Stimulated activated CD8-positive, alpha-beta memory T cell treated with anti-CD3 and anti-CD28 coated beads, Interleukin-4, amount 100 ng/mL, for 1 hour (primary cell): ENCODE data around the gene TNFSF18.

Experiments
- DNase-seq, 2 donors: peaks; one replicate each; pipeline ENCODE4 v3.0.0-alpha.2; 2020; ENCODE audit warnings: low read depth in 2 of 2, low spot score in 1 of 2

TNFSF18 gene

DNA sequence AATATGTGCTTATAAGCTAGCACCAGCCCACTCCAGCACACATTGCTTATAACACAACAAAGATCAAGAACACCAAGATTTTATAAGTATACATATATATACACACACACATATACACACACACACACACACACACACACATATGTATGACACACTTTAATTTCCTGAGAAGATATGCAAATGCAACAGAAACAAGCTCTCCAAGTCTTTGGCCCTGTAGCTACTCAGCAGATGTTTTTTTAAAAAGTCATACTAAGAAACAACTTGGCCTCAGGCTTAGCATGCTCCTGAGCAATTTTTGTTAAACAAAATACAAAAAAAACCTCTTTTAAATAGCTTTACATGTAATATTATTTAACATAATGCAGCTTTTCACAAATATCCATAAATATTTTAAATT lies 11.1 kb downstream of the TNFSF18 start:
- DNase-seq: no peak

- DNase-seq: no peak
These were observed 11.7 kb downstream of the TNFSF18 start for GRCh38 chr1:173038875-173039554.

DNA sequence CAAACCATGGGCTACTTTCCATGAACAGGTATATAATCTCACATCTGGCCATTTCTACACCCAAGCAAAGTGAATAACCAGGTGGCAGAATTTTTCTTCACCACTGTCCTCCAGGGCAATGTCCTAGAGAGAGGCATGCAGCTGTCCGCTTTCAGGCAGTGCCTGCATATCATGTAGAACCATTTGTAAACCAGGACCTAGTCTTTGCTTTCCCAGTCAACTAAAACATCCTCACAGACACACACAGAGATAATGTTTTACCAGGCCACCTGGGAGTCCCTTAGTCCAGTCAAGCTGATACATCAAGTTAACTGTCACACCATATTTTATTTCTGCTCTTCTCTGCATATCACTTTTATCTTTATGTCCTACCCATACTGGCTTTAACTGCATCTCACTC lies 26.2 kb downstream of the TNFSF18 start:
- DNase-seq: no peak

GRCh38 chr1:173023343-173023742 lies 27.4 kb downstream of the TNFSF18 start:
- no peak for DNase-seq

DNA sequence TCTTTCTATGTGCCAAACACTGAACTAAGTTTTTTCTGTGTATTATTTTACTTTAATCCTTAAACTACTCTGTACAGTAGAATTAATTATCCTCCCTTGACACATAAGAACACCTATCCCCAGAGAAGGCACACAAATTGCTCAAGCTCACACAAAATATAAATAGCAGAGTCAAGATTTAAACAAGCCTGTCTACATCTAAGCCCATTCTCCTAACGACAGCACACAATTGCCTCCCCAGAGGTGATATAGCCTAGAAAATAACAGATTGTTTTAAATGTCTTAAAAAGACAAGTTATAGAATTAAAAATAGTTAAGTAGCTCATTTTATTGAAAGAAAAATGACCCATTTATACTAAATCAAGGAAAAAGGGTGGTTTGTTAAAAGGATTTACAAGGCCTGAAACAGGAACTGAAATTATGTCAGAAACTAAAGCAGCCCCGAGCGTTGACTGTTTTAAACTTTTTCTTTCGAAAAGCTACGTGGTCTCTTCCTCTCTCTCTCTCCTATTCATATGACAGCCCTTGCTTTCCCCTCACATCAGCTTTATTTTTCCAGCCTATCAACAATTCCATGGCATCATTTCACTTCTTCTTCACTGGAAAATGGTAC lies 30.5 kb downstream of the TNFSF18 start:
- DNase-seq: no peak

GRCh38 chr1:173017792-173018191 lies 32.9 kb downstream of the TNFSF18 start:
- no peak for DNase-seq

GRCh38 chr1:173016419-173016818 lies 34.3 kb downstream of the TNFSF18 start:
- DNase-seq: no peak

- DNase-seq: no peak
These were observed 35.1 kb downstream of the TNFSF18 start for GRCh38 chr1:173015629-173016028.

- DNase-seq: no peak
These were observed 36.6 kb downstream of the TNFSF18 start for GRCh38 chr1:173014160-173014559.

- no peak for DNase-seq
These were observed 38.6 kb downstream of the TNFSF18 start for GRCh38 chr1:173012126-173012525.

DNA sequence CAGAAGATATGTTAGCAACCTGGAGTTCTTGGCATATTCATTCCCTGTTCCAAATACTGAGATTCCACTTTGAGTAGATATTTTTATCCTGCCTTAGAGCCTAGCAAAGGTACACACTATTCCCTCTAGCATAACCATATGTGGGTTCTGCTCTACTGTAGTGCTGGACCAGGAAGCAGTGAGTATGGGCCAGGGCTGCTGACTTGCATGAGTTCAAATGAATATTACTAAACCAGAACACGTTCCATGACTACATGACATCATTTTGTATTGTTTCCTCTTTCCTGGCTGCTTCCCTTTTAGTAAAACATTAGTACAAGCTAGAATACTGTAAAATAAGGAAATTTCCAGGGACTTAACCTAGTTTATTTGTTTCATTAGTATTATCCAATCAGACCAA lies 41.1 kb downstream of the TNFSF18 start:
- no peak for DNase-seq

DNA sequence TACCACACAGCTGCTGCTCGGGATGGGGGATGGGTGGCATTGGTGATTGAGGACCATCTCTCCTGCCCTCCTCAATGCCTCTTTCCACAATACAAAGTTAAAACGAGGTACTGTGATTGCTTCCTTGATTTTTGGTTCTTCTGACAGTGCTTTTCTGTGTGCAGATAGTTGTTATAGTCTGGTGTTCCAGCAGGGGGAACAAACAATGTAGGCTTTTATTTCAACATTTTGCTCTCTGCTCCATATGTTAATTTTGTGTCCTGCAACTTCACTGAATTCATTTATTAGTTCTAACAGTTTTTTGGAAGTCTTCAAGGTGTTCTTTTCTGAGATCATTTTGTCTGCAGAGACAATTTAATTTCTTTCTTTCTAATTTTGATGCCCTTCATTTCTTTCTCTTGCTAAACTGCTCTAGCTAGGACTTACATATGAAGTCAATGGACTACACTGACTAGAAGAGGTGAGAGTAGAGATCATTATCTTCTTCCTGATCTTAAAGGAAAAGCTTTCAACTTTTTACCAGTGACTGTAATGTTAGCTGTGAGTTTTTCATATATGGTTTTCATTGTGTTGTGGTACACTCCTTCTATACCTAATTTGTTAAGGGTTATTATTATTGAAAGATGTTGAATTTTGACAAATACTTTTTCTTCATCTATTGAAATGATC lies 45.4 kb downstream of the TNFSF18 start:
- DNase-seq: no peak

GRCh38 chr1:173002891-173003838 lies 47.6 kb downstream of the TNFSF18 start:
- DNase-seq: no peak

DNA sequence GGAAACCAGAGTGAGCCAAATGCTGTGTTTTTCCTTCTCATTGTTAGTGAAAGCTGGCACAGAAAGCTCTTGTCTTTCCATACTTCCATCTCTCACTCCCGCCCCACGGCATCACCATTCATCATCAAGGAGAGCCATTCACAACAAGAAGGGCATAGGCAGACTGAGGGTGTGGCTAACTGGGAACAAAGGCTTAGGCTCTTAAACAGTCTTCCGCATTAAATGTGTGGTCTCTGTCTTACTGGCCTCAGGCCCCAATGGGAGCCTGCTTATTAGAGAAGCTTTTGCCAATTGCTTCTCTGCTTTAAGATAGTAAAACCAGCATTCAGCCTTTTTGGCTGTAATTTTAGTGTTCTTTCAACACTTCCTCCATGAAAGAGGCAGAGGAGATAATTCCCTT lies 51.4 kb downstream of the TNFSF18 start:
- DNase-seq: no peak

DNA sequence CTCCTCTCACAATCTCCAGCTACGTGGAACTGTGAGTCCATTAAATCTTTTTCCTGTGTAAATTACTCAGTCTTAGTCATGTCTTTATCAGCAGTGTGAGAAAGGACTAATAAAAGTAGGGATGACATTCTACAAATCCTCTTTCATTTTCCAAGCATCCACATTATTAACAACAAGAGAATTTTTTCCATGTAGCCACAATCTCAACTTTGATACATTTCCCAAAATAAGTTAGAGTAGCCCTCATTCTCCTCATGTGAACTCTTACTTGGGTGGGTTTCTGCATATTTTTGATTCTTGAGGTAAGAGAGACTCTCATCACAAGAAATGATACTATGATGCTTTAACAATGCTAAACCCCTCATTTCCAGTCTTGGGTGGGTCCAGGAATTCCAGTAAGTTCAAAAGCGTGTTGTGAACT lies 52.8 kb downstream of the TNFSF18 start:
- DNase-seq: no peak

GRCh38 chr1:172993640-172994039 lies 57.1 kb downstream of the TNFSF18 start:
- DNase-seq: no peak

DNA sequence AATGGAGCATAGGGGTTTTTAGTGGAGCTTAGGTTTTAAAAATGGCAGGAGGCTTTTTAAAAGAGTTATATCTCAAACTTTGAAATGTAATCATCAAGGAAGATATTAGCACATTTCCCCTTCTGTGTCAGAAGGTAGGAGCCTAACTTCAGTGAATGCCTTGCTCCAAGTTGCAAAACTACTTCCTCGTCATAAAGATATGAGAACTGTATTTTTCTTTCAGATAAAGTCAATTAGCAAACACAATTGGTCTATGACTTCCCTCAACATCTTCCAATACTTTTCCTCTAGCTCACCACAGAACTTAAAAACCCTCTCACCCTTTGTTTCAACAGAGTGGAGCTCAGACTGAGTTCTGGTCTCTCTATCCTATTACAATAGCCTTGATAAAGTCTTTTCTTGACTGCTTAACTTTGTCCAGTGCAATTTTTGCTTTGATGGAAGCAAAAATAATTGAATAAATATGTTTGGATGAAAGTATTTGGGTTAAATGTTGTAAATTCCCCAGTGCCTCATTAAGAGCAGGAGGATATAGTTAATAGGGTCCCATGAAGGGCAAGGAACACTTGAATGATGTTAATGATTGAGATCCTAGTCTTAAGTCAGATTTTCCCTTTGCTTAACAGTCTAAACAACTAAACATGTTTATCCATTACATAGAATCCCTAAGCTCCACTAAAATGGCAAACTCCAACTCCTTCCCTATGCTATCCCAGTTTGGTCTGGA lies 58.9 kb downstream of the TNFSF18 start:
- DNase-seq: no peak

GRCh38 chr1:172990598-172991215 lies 60.0 kb downstream of the TNFSF18 start:
- no peak for DNase-seq
